GM18907 (cell line): ENCODE results near the gene KRT35.
"Not testable (repeated sequence)": the region's sequence is repeated elsewhere in the genome, so short reads cannot be mapped to it uniquely, and the experiment has no call there.

Experiments used
- ATAC-seq: cut with Tn5 transposase; IDR thresholded peaks from one replicate; pipeline ENCODE4 v1.9.1; 2021; ENCODE audit warnings: mild to moderate bottlenecking, moderate library complexity; ENCODE audit not compliant: unreplicated experiment

KRT35 gene

GRCh38 chr17:41462705-41463104 lies 18.2 kb downstream of the KRT35 start:
- ATAC-seq, result no peak

GRCh38 chr17:41457676-41458075 lies 23.3 kb downstream of the KRT35 start:
- ATAC-seq, result no peak

GRCh38 chr17:41456204-41456603 lies 24.7 kb downstream of the KRT35 start:
- ATAC-seq, result no peak

GRCh38 chr17:41455236-41455635 lies 25.7 kb downstream of the KRT35 start:
- ATAC-seq, result no peak

- no peak for ATAC-seq
Measured at GRCh38 chr17:41453066-41453465, 27.9 kb downstream of the KRT35 start.

- no peak for ATAC-seq
Measured at GRCh38 chr17:41452281-41452680, 28.7 kb downstream of the KRT35 start.

GRCh38 chr17:41451154-41451728 lies 29.7 kb downstream of the KRT35 start:
- no peak for ATAC-seq

GRCh38 chr17:41449008-41449407 lies 31.9 kb downstream of the KRT35 start:
- ATAC-seq, result no peak

GRCh38 chr17:41448506-41448905 lies 32.4 kb downstream of the KRT35 start:
- no peak for ATAC-seq

GRCh38 chr17:41446806-41447205 lies 34.1 kb downstream of the KRT35 start:
- ATAC-seq, result no peak

- no peak for ATAC-seq
Measured at GRCh38 chr17:41444640-41445039, 36.3 kb downstream of the KRT35 start.

- ATAC-seq, result no peak
Measured at GRCh38 chr17:41444186-41444585, 36.8 kb downstream of the KRT35 start.

GRCh38 chr17:41442739-41443138 lies 38.2 kb downstream of the KRT35 start:
- no peak for ATAC-seq

- no peak for ATAC-seq
Measured at GRCh38 chr17:41440531-41441033, 40.4 kb downstream of the KRT35 start, which contains the start of gene KRT38. KRT38 (minus strand) TSS chr17:41440983; CDS start chr17:41440921, 62 bp downstream.

GRCh38 chr17:41439375-41439774 lies 41.6 kb downstream of the KRT35 start:
- ATAC-seq, result no peak

- ATAC-seq, result no peak
Measured at GRCh38 chr17:41437769-41438168, 43.2 kb downstream of the KRT35 start.

GRCh38 chr17:41437254-41437653 lies 43.7 kb downstream of the KRT35 start:
- no peak for ATAC-seq

- no peak for ATAC-seq
Measured at GRCh38 chr17:41434415-41434814, 46.5 kb downstream of the KRT35 start.

- no peak for ATAC-seq
Measured at GRCh38 chr17:41434005-41434404, 46.9 kb downstream of the KRT35 start.

- ATAC-seq, result no peak
Measured at GRCh38 chr17:41433586-41433985, 47.4 kb downstream of the KRT35 start.

- not testable (repeated sequence) for ATAC-seq
Measured at GRCh38 chr17:41430376-41430775, 50.6 kb downstream of the KRT35 start.

GRCh38 chr17:41429667-41430066 lies 51.3 kb downstream of the KRT35 start:
- ATAC-seq, result no peak
